HG02938 (cell line): Measurements from ENCODE around the gene SYNE1.
A peak's percentile ranks its signal among the peaks of the same experiment; 100 is the strongest.
"Not testable (repeated sequence)": the region's sequence is repeated elsewhere in the genome, so short reads cannot be mapped to it uniquely, and the experiment has no call there.

Source experiments
- ATAC-seq: cut with Tn5 transposase; IDR thresholded peaks from one replicate; pipeline ENCODE4 v1.9.1; 2021; ENCODE audit warnings: mild to moderate bottlenecking, moderate library complexity; ENCODE audit not compliant: unreplicated experiment

Gene SYNE1

DNA sequence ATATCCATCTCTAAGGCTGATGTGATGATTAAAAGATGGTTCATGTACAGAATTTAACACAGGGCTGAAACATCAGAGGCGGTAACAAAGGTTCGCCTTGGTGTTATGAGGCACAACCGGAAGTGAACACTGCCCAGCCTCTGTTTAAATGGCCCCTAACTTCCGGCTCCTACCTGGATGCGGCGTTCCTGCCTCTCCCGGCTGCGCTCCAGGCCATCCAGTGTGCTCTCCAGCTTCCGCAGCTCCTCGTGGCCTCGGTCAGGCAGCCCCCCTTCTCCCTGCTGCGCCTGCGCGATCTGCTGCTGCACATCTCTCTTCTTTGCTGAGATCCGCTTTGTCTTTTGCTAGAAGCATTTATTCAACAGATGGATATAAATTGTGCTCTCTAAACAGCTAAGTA lies 195.3 kb downstream of the SYNE1 start:
- no peak for ATAC-seq

DNA sequence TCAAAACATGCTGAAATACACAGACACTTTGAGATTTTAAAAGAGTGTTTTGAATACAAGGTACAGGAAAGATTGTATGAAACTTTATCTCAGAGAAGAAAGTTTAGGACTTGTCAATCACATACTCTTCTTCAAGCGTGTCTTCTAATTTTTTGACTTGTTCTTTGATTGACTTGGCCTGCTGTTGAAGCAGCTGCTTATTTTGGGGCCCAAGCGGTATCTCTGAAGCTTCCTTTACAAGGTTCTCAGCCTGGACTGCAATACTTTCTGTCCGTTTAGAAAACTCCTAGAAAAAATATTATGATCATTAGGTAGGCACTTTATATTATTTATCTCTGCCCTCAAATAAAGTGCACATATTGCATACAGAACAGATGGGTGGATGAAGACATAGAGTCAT lies 201.3 kb downstream of the SYNE1 start:
- ATAC-seq: no peak

- ATAC-seq: no peak
Observed at GRCh38 chr6:152432758-152433157, 204.4 kb downstream of the SYNE1 start.

DNA sequence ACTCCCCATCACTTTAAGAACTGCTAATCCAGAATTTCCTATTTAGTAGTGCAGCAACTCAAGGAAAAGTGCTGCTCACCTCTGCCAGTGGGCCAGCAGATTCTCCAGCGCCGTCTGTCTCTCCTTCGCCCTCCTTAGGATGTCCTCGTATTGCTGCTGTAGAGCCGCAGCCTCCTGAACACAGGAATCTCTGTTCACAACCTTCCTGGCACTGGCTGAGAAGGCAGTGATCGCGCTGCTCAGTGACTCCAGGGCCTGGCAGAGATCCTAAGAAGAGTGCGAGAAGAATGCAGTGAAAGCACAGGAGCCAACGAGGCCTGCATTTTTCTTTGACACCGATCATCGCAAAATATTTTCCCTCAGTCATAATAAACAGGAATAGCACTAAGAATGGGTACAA lies 209.0 kb downstream of the SYNE1 start:
- no peak for ATAC-seq

DNA sequence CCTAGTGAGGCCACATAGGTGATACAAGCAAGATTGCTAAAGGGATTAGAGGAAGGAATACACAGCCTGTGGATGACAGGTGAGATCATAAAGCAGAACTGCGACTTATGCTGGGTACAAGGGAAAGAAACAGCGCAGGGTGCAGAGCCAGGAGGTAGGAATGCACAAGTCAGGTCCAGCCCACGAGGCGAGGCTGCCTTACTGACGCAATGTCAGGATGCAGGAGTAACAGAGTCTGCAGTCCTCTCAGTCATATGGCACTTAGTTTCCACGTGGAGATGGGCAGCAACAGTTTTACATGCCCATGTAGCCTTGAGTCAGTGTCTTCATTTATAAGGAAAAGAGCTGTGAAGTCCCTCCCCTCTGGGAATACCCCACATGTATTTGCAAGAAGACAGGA lies 210.9 kb downstream of the SYNE1 start:
- ATAC-seq: no peak

DNA sequence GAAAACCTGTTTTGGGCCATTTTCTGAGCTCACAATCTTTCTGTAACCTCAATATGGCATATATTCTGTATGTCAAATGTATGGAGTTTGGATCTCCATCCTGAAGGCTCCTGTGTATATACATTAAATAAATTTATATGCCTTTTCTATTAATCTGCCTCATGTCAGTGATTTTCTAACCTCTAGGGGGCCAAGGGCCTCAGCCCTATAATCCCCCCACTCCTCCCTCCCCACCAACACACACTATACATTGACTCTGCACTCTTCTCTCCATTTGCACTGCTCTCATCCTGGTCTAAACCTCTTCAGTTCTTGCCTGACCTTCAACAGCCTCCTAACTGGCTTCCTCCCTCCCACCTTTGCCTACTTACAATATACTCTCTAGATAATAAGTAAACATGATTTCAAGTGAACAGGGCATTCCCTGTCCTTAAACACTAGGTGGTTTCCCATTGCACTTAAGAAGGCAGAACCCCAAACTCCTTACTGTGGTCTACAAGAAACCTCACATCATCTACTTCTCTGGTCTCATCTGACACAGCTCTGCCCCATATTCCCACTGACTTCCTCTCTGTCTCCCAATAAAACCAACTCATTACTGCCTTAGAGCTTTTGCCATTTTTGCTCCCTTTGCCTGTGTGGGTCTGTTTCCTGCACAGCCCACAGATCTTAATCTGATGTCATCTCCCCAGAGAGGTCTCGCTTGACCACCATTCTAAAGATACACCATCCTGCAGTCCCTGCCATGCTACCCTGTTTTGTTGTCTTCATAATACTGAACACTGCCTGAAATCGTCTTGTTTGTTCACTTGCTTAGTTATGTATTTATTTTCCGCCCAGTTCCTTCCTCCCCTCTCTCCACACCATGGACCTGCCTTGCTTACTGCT lies 213.7 kb downstream of the SYNE1 start:
- peak; percentile 94 for ATAC-seq

DNA sequence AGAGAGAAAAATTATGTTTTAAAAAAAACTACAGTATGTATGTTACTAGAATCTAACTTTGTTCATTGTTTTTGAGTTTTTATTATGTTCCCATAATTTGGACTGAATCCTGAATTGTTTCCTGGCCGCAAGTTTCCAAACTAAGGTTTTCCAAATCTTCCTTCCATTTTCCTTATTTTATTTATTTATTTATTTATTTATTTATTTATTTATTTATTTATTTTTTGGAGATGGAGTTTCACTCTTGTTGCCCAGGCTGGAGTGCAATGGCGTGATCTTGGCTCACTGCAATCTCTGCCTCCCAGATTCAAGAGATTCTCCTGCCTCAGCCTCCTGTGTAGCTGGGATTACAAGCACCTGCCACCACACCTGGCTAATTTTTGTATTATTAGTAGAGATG lies 215.7 kb downstream of the SYNE1 start:
- ATAC-seq: not testable (repeated sequence)

DNA sequence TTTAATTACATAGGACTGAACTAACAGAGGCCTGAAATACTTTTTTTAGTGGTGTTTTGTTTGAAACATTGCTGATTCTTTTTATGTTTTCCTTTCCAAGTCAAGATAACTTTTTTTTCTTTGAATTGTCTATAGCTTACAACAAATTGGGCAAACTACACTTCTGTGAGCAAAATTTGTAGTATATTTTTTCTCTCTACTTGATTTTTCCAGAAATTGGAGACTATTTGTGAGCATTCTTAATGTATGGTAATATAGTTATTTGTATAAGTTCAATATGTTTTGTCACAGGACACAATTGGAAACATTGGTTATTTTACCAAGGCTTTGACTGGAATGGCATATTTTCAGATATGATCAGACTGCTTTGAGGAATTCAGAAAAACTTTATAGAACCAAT lies 216.5 kb downstream of the SYNE1 start:
- ATAC-seq: no peak

GRCh38 chr6:152418551-152418950 lies 218.6 kb downstream of the SYNE1 start:
- no peak for ATAC-seq

DNA sequence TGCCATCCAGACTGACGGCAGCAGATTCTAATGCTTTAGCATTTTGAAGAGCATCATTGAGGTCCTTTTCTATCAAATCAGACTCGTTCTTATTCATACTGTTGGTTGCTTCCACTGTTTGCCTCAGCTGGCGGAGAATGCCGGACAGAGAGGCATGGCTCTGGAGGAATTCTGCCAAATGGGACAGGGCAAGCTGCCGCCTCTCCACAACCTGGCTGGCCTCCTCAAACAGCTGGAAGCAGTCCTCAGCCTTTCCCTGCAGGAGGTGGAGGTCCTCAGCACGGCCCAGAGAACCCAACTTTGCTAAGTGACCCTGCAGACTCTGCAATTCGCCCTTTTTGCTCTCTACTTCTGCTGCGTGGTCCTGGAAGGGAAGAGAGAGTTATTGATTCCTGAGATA lies 220.5 kb downstream of the SYNE1 start:
- ATAC-seq: no peak

DNA sequence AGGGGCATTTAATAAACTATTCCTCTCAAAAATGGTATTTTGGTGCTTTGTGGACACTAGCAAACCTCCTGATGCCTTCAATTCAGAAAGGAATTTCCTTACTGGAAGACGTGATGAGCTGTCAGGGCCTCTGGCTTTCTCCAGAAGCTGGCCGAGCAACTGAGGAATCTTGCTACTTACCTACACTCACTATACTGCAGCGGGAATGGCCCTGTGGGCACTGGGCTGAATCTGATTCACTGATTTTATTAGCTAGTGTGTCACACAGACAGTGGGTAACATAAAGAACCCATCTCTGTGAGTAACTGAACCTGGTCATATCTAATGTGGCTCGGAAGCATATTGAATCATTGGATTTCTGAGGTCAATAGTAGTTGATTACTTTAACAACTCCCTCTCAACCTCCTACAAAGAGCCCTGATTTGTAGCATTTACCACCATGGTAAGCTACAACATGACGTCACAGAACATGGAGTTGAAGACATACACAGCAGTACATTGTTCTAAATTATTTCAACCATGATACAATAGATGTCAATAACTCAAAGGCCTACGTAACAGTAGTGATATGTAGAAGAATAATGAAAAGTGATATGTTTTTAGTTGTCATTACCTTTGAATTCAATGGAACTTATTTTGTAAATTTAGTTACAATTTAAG lies 232.1 kb downstream of the SYNE1 start:
- no peak for ATAC-seq

GRCh38 chr6:152404086-152404857 lies 232.9 kb downstream of the SYNE1 start:
- ATAC-seq: peak; percentile 82

GRCh38 chr6:152402791-152403190 lies 234.4 kb downstream of the SYNE1 start:
- no peak for ATAC-seq

DNA sequence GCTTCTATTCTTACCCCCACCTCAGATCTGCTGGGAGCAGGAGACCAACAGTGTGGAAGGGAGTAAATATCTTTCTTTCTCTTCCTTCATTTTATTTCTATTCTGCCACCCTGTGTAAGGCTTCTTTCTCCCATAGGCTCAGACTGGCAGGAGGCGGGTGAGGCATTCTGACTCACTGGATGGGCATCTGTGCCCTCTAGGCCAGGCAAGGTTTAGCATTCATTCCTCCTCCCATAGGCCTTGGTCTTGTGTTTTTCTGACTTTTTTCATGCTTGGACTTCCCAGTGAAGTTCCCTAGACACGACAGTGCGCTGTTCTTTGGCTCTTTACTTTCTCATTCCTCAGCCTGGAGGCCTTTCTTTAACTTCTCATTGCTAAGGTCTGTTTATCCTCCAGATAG lies 235.2 kb downstream of the SYNE1 start:
- no peak for ATAC-seq

GRCh38 chr6:152399399-152399798 lies 237.8 kb downstream of the SYNE1 start:
- no peak for ATAC-seq

- ATAC-seq: no peak
Observed at GRCh38 chr6:152398993-152399392, 238.2 kb downstream of the SYNE1 start.

DNA sequence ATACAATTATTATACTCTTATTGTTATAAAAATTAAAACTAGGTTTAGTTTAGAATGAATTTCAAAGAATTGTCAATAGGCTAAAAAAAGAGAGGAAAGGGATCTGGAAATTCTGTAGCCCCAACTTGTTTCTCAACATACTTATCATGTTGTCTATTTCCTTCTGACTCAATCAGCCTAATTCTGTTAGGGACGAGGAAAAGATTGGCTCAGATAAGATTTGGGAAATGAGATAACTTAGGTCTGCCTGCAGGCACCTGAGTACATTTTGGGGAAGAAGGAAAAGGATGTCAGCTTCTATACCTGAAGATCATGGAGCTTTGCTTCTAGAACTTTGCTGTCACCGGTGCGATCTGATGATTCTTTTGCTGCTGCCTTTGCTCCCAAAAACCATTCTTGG lies 238.8 kb downstream of the SYNE1 start:
- no peak for ATAC-seq

DNA sequence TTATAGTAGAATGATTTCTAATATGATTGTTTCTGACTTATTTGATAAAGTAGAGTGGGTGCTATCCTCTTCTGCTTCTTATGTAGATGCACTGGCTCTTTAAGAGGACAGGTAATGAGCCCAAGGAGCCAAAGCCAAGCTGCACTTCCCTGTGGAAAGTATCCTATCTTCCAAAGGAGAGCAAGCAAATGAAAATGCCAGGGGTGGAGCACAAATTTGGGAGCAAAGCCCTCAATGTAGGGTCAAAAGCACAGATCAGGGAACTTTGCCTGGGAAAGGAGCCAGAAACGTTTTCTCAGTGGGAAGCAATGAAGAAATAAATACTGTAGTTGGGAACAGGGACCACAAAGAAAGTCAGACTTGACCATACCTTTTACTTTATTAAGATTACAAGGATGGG lies 242.9 kb downstream of the SYNE1 start:
- no peak for ATAC-seq

GRCh38 chr6:152391179-152391880 lies 245.8 kb downstream of the SYNE1 start:
- no peak for ATAC-seq

GRCh38 chr6:152387091-152387490 lies 250.1 kb downstream of the SYNE1 start:
- no peak for ATAC-seq

DNA sequence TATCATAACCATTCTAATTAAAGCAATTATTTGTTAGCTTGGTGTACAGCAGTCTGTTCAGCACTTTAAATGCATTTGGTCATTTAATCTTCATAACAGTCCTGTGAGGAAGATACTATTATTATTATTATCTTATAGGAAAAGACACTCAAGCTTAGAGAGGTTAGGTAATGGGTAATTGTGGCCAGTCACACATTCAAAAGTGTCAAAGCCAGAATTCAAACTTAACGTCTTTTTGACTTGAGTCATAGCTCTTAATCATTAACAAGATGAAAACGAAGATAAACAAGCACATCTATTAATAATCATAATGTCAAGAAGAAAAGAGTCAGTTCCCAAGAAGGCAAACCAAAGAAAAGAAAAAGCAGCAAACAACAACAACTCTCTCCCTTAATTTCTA lies 251.0 kb downstream of the SYNE1 start:
- ATAC-seq: peak; percentile 63
